ENCODE measurements around the gene CIDEB.

DNA sequence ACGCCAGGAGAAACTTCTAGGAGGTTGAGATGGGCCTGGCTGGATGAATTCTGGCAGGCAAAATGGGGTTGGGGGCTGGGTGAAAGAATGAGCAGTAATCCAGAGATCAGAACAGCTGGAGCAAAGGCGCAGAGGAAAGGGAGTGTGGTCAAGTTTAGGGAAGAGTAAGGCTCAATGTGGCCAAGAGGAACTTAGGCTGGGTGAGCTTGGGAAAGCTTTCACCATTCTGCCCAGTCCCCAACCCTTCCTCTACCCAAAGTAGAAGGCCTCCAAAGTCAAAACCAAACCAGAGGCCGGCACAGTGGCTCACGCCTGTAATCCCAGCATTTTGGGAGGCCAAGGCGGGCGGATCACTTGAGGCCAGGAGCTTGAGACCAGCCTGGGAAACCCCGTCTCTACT is 26.1 kb downstream of the CIDEB start:
- TF ChIP-seq, protein P1, sequence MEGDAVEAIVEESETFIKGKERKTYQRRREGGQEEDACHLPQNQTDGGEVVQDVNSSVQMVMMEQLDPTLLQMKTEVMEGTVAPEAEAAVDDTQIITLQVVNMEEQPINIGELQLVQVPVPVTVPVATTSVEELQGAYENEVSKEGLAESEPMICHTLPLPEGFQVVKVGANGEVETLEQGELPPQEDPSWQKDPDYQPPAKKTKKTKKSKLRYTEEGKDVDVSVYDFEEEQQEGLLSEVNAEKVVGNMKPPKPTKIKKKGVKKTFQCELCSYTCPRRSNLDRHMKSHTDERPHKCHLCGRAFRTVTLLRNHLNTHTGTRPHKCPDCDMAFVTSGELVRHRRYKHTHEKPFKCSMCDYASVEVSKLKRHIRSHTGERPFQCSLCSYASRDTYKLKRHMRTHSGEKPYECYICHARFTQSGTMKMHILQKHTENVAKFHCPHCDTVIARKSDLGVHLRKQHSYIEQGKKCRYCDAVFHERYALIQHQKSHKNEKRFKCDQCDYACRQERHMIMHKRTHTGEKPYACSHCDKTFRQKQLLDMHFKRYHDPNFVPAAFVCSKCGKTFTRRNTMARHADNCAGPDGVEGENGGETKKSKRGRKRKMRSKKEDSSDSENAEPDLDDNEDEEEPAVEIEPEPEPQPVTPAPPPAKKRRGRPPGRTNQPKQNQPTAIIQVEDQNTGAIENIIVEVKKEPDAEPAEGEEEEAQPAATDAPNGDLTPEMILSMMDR (IDR thresholded peaks at IDR 0.05): no peak
- TF ChIP-seq POLR2AphosphoS5 (IDR thresholded peaks at IDR 0.05) (no peak), POLR2A (IDR thresholded peaks at IDR 0.05) (no peak), EP300 (IDR thresholded peaks at IDR 0.05) (no peak)
